GM23338 (cell line): ENCODE measurements around the gene MAP2K4. TPM values are rescaled to one million over a fixed set of nuclear protein-coding genes. Genes with fewer than 3 reads are reported as not detected.

ENCODE experiments used
- ATAC-seq: fragments of 200-7000 bp; cut with Tn5 transposase; 3 replicates; pipeline ENCODE4 v1.9.1; 2020
- DNase-seq: peaks from one replicate; pipeline ENCODE4 v3.0.0-alpha.2; 2015; ENCODE audit warnings: low spot score
- H2AFZ ChIP-seq: fragments of 200-600 bp; sonication (generic); 2 replicates; pipeline ENCODE4 v1.8.0; 2016; ENCODE audit warnings: antibody characterized with exemption, mild to moderate bottlenecking, moderate library complexity
- H3F3A ChIP-seq: fragments of 200-600 bp; sonication (generic); replicated peaks from 2 replicates; pipeline ENCODE4 v1.8.0; 2017; ENCODE audit warnings: antibody characterized with exemption, mixed run types, low read depth
- H3K27ac ChIP-seq: fragments of 200-600 bp; sonication (generic); 2 replicates; pipeline ENCODE4 v1.6.1; 2016; ENCODE audit warnings: low read depth
- H3K27me3 ChIP-seq: fragments of 200-600 bp; sonication (generic); 2 replicates; pipeline ENCODE4 v1.8.0; 2016; ENCODE audit warnings: mild to moderate bottlenecking, mixed run types, moderate library complexity; ENCODE audit not compliant: insufficient read depth
- H3K36me3 ChIP-seq: fragments of 200-600 bp; sonication (generic); 2 replicates; pipeline ENCODE4 v1.8.0; 2016; ENCODE audit warnings: mild to moderate bottlenecking; ENCODE audit not compliant: insufficient read depth
- H3K4me1 ChIP-seq: fragments of 200-600 bp; sonication (generic); 2 replicates; pipeline ENCODE4 v1.8.0; 2016; ENCODE audit warnings: mild to moderate bottlenecking, moderate library complexity; ENCODE audit not compliant: insufficient read depth
- H3K4me2 ChIP-seq: fragments of 200-600 bp; sonication (generic); 2 replicates; pipeline ENCODE4 v1.7.1; 2017; ENCODE audit warnings: mixed run types
- H3K4me3 ChIP-seq: fragments of 200-600 bp; sonication (generic); 2 replicates; pipeline ENCODE4 v1.6.1; 2016; ENCODE audit warnings: mixed run types
- H3K79me2 ChIP-seq: fragments of 200-600 bp; sonication (generic); replicated peaks from 2 replicates; pipeline ENCODE4 v1.8.0; 2017; ENCODE audit warnings: mild to moderate bottlenecking; ENCODE audit not compliant: insufficient read depth
- H3K9me2 ChIP-seq: fragments of 200-600 bp; sonication (generic); 2 replicates; pipeline ENCODE4 v1.8.0; 2017; ENCODE audit not compliant: insufficient read depth
- H4K20me1 ChIP-seq: fragments of 200-600 bp; sonication (generic); replicated peaks from 2 replicates; pipeline ENCODE4 v1.8.0; 2017; ENCODE audit warnings: mild to moderate bottlenecking; ENCODE audit not compliant: insufficient read depth
- H3K27ac Mint-ChIP-seq: 2 replicates; pipeline ENCODE4 v1.8.0; 2020; ENCODE audit warnings: inconsistent platforms, mild to moderate bottlenecking, moderate library complexity, mixed read lengths
- H3K27me3 Mint-ChIP-seq: 3 replicates; pipeline ENCODE4 v1.8.0; 2022; ENCODE audit warnings: low read depth, mild to moderate bottlenecking, moderate library complexity, mixed read lengths, inconsistent platforms; ENCODE audit not compliant: insufficient read depth, poor library complexity
- H3K36me3 Mint-ChIP-seq: 3 replicates; pipeline ENCODE4 v1.8.0; 2021; ENCODE audit warnings: low read depth, mild to moderate bottlenecking, inconsistent platforms, moderate library complexity, mixed read lengths
- H3K4me1 Mint-ChIP-seq: 3 replicates; pipeline ENCODE4 v1.8.0; 2020; ENCODE audit warnings: mild to moderate bottlenecking, inconsistent platforms, mixed read lengths
- H3K4me3 Mint-ChIP-seq: 3 replicates; pipeline ENCODE4 v1.8.0; 2021; ENCODE audit warnings: moderate library complexity, mild to moderate bottlenecking, inconsistent platforms, mixed read lengths
- H3K9me3 Mint-ChIP-seq: 3 replicates; pipeline ENCODE4 v1.8.0; 2020; ENCODE audit warnings: moderate library complexity, mild to moderate bottlenecking, inconsistent platforms, mixed read lengths
- CREB1 ChIP-seq: fragments of 250-450 bp; sonication (Bioruptor Pico); IDR thresholded peaks from 2 replicates; pipeline ENCODE4 v1.5.0; 2020; ENCODE audit warnings: low read depth, mild to moderate bottlenecking, moderate library complexity
- CTCF ChIP-seq, 2 experiments: fragments of 200-600 bp in 1 of 2; sonication (generic) in 1 of 2; conservative IDR thresholded peaks; 2 replicates each; pipeline versions ENCODE4 v1.5.1 to v1.6.1; 2016 to 2017; ENCODE audit warnings: antibody characterized with exemption in 2 of 2, low read depth in 2 of 2, mild to moderate bottlenecking in 2 of 2, moderate library complexity in 1 of 2
- ETS1 ChIP-seq: IDR thresholded peaks from 2 replicates; pipeline ENCODE4 v1.6.1; 2016; ENCODE audit warnings: antibody characterized with exemption
- EZH2 ChIP-seq: fragments of 200-600 bp; sonication (generic); IDR thresholded peaks from one replicate; pipeline ENCODE4 v1.8.0; 2017; ENCODE audit warnings: antibody characterized with exemption, mild to moderate bottlenecking, low read depth; ENCODE audit not compliant: unreplicated experiment
- NANOG ChIP-seq: IDR thresholded peaks from 2 replicates; pipeline ENCODE4 v1.6.1; 2016; ENCODE audit warnings: antibody characterized with exemption, borderline replicate concordance
- POLR2AphosphoS5 ChIP-seq: IDR thresholded peaks from 2 replicates; pipeline ENCODE4 v1.6.1; 2016; ENCODE audit warnings: antibody characterized with exemption, low read depth
- REST ChIP-seq: IDR thresholded peaks from one replicate; pipeline ENCODE4 v1.6.1; 2018; ENCODE audit warnings: antibody characterized with exemption; ENCODE audit not compliant: unreplicated experiment
- STAT1 ChIP-seq: IDR thresholded peaks from one replicate; pipeline ENCODE4 v1.6.1; 2016; ENCODE audit warnings: antibody characterized with exemption; ENCODE audit not compliant: unreplicated experiment
- ZNF114 ChIP-seq: fragments of 250-450 bp; sonication (Bioruptor Pico); IDR thresholded peaks from 2 replicates; pipeline ENCODE4 v1.5.0; 2020; ENCODE audit warnings: mild to moderate bottlenecking, moderate library complexity
- ZNF331 ChIP-seq: fragments of 250-450 bp; sonication (Bioruptor Pico); IDR thresholded peaks from 2 replicates; pipeline ENCODE4 v1.5.0; 2020; ENCODE audit warnings: low read depth, mild to moderate bottlenecking, moderate library complexity
- ZNF462 ChIP-seq: fragments of 250-450 bp; sonication (Bioruptor Pico); IDR thresholded peaks from 2 replicates; pipeline ENCODE4 v1.5.0; 2020; ENCODE audit warnings: mild to moderate bottlenecking, moderate library complexity
- polyA plus RNA-seq: library from polyadenylated mRNA; unstranded; fragments of >200 nt; fragmentation: Nextera tagmentation; extraction: Ambion mirVana; gene quantifications from 2 replicates; pipeline ENCODE4 v1.2.1, GENCODE V29; 2016
- total RNA-seq: library from RNA; depleted of rRNA; stranded (reverse); fragments of >200 nt; shearing (Covaris generic); gene quantifications from 2 replicates; pipeline ENCODE4 v1.2.3, GENCODE V29; 2014

Gene MAP2K4
- total and polyA plus RNA-seq, 2 experiments from 2014 or later = 25.3 to 36.4 TPM

GRCh38 chr17:12074346-12074745, 53.7 kb downstream of the MAP2K4 start:
- no peak overlapping the region for H2AFZ ChIP-seq
- no peaks in the 10 kb centered on the region for H3K27me3 ChIP-seq
- TF ChIP-seq EZH2 (no peak), STAT1 (no peak), REST (no peak), ETS1 (no peak), ZNF462 (CRISPR knock-in tag) (no peak), ZNF114 (CRISPR knock-in tag) (no peak), CTCF (conservative IDR thresholded peaks at IDR 0.05; ENCODE audit: low read depth in 2 of 2) (no peak), POLR2AphosphoS5 (no peak), NANOG (no peak), CREB1 (no peak), ZNF331 (CRISPR knock-in tag) (no peak)
- no peaks in the 10 kb centered on the region for H3K4me1 Mint-ChIP-seq
- no peak overlapping the region for H3K27ac ChIP-seq
- DNase-seq (no peak), ATAC-seq (no peak)
- peaks cover 11% of the 10 kb centered on the region; the same call in 2 of the 3 replicates for H3K36me3 Mint-ChIP-seq
- H3K9me2 ChIP-seq = no peaks in the 10 kb centered on the region
- no peaks in the 10 kb centered on the region for H3K9me3 Mint-ChIP-seq
- no peaks in the 10 kb centered on the region for H3F3A ChIP-seq
- peaks cover 61% of the 10 kb centered on the region for H3K79me2 ChIP-seq
- no peaks in the 10 kb centered on the region for H3K36me3 ChIP-seq
- H3K4me1 ChIP-seq = no peaks in the 10 kb centered on the region
- H4K20me1 ChIP-seq = peaks cover 15% of the 10 kb centered on the region
- no peak overlapping the region for H3K4me2 ChIP-seq
- no peak overlapping the region for H3K4me3 ChIP-seq
- no peaks in the 10 kb centered on the region for H3K27me3 Mint-ChIP-seq
- H3K27ac Mint-ChIP-seq = no peak overlapping the region
- no peak overlapping the region for H3K4me3 Mint-ChIP-seq
